Astrocyte of the spinal cord (primary cell): ENCODE measurements around the gene FBLN5.
A peak's percentile ranks its signal among the peaks of the same experiment; 100 is the strongest.

Experiments used
- DNase-seq: peaks from one replicate; pipeline ENCODE4 v3.0.0; 2011; ENCODE audit warnings: low read depth, low spot score
- H3K4me3 ChIP-seq: 2 replicates; pipeline ENCODE4 v1.5.1; 2011; ENCODE audit warnings: low read depth, mild to moderate bottlenecking, low read length, moderate library complexity
- in situ Hi-C: cut with HindIII; loops from 2 replicates; pipeline ENCODE4 v1.10.0; 2017; ENCODE audit warnings: low sequenced_read_pairs
- TF ChIP-seq, protein P1 (sequence below): IDR thresholded peaks from 2 replicates; pipeline ENCODE4 v1.5.1; 2012; ENCODE audit warnings: low read depth, mild to moderate bottlenecking, low read length, inconsistent platforms

The FBLN5 gene

GRCh38 chr14:91841065-91841464 is 106.4 kb downstream of the FBLN5 start:
- no peak for DNase-seq
- in situ Hi-C loops, result no loop called here
- no peak overlapping the region for H3K4me3 ChIP-seq
- TF ChIP-seq, protein P1, sequence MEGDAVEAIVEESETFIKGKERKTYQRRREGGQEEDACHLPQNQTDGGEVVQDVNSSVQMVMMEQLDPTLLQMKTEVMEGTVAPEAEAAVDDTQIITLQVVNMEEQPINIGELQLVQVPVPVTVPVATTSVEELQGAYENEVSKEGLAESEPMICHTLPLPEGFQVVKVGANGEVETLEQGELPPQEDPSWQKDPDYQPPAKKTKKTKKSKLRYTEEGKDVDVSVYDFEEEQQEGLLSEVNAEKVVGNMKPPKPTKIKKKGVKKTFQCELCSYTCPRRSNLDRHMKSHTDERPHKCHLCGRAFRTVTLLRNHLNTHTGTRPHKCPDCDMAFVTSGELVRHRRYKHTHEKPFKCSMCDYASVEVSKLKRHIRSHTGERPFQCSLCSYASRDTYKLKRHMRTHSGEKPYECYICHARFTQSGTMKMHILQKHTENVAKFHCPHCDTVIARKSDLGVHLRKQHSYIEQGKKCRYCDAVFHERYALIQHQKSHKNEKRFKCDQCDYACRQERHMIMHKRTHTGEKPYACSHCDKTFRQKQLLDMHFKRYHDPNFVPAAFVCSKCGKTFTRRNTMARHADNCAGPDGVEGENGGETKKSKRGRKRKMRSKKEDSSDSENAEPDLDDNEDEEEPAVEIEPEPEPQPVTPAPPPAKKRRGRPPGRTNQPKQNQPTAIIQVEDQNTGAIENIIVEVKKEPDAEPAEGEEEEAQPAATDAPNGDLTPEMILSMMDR, result no peak

GRCh38 chr14:91839749-91840148 is 107.7 kb downstream of the FBLN5 start:
- no peak for DNase-seq
- no peak overlapping the region for H3K4me3 ChIP-seq
- TF ChIP-seq, protein P1, result no peak
- in situ Hi-C loops, result no loop called here

DNA sequence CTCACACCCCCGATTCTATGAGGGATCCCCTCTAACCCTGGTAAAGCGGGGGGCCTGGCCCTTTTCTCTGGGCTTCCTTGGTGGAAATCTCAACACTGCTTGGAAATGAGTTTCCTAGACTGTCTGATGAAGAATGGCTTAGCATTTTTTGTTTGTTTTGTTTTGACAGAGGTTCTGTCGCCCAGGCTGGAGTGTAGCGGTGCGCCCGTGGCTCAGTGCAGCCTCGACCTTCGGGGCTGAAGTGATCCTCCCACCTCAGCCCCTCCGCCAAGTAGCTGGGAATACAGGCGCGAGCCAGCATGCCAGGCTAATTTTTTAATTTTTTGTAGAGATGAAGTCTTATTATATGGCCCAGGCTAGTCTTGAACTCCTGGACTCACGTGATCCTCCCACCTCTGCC is 110.4 kb downstream of the FBLN5 start:
- in situ Hi-C loops, result no loop called here
- H3K4me3 ChIP-seq, result peak overlapping the region; percentile 36
- no peak for DNase-seq
- TF ChIP-seq, protein P1, result no peak

GRCh38 chr14:91835920-91836843 is 111.3 kb downstream of the FBLN5 start:
- in situ Hi-C loops, result no loop called here
- TF ChIP-seq, protein P1, result no peak
- DNase-seq, result no peak
- peak overlapping the region; percentile 36 for H3K4me3 ChIP-seq

DNA sequence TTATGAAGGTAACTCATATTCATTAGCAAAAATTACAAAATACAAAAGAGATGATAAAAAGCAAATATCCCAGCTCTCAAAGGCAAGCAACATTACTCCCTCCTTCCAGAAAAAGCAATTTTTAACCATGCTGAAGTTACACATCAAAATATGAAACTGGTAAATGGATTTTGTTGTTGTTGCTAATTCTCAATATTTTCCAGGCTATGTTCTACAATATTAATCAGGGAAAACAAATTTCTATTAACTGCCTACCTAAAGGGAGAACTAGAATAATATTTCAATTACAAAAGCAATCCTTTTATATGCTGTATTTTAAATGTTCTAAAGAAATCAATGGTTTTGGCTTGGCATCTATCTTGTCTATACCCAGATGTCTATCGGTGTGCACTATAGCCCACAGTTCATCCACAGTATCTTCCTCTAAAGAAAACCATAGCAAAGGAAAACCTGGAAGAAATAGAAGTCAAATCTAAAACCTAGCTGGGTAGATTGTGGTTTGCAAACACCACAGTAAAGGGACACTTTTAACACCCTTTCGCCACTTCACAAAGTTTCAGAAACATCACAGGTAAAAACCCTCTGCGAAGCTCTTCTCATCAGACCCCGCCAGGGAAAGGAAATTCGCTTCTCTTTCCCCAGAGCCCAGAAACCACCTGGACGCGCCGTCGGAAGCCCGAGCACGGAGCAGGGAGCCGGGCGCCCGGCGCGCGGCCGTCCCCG is 112.1 kb downstream of the FBLN5 start:
- TF ChIP-seq, protein P1, result no peak
- in situ Hi-C loops, result no loop called here
- no peak overlapping the region for H3K4me3 ChIP-seq
- DNase-seq, result no peak

- in situ Hi-C loops, result no loop called here
- no peak overlapping the region for H3K4me3 ChIP-seq
- TF ChIP-seq, protein P1, result no peak
- no peak for DNase-seq
Measured at GRCh38 chr14:91834571-91834970, 112.9 kb downstream of the FBLN5 start.
